HG03460 (cell line): ENCODE data around the gene TMEM269.

Experiments
- ATAC-seq: cut with Tn5 transposase; IDR thresholded peaks from one replicate; pipeline ENCODE4 v1.9.1; 2021; ENCODE audit not compliant: unreplicated experiment

Gene TMEM269

DNA sequence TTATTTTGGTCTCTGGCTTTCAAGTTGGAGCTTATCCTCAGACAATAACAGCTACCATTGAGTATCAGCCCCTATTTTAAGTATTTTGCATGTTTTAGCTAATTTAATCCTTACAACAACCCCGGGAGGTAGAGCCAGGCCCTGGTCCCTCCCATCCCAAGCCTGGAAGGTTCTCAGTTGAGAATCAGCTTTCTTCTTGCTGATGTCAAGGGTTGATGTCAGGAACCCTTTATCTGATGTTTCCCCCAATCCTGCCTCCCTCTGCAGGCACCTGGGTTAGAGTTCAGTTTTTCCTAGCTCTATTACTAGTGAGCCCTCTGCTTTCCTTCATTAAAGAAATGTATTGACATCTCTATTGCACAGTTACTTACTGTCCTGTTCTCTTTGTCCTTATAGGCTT lies 36.0 kb downstream of the TMEM269 start:
- ATAC-seq = no peak

DNA sequence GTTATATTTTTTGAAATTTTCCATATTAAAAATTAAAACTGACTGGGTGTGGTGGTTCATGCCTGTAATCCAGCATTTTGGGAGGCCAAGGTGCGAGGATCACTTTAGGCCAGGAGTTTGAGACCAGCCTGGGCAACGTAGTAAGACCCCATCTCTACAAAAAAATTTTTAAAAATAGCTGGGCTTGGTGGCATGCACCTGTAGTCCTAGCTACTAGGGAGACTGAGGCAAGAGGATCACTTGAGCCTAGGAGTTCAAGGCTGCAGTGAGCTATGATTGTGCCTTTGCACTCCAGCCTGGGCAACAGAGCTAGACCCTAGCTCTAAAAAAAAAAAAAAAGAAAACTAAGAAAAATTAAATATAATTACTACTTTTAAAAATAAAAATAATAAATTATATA lies 36.9 kb downstream of the TMEM269 start:
- no peak for ATAC-seq

DNA sequence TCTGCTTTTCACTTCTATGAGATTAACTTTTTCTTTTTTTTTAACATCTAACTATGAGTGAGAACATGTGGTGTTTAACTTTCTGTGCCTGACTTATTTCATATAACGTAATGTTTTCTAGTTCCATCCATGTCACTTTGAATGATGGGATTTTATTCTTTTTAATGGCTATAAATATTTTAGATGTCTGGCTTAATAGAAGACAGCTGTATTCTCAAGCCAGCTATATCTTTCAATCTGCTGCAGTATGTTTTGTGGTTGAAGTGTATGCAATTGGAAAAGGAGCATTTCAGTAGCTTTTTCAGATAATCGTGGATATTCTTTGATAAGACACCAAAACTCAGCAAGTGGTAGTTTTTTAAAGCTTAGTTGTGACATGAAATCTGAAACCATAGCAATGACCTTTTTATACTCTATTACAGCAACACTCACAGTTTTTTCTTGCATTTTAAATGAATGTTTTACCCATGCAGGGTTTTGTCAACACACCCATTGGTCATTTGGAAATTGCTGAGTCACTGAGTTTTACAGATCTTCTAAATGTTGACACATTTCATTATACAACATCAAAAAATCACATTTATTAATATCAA lies 38.1 kb downstream of the TMEM269 start:
- no peak for ATAC-seq

DNA sequence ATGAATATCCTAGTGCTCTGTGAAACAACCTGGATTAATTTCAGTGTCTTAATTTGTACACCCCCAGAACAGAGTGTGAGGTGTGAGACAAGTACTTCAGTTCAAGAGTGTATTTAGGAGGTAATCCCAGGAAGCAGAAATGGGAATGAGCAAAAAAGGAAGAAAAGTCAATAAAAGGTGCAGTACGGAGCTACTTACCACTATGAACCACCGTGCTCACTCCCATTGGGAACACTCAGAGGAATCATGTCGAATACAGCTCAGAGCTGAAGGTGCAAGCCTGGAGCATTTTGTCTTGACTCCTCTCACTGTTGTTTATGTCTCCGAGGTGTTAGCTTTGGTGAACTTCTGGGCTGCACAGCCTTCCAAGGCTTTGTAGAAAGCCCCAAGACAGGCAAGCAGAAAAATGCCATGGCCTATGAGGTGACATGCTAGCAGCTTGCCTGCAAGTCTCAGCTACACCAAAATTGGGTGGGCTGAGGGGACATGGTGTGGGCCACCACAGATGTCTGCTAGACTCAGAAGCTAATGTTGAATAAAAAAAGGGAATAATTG lies 39.8 kb downstream of the TMEM269 start:
- ATAC-seq = no peak

DNA sequence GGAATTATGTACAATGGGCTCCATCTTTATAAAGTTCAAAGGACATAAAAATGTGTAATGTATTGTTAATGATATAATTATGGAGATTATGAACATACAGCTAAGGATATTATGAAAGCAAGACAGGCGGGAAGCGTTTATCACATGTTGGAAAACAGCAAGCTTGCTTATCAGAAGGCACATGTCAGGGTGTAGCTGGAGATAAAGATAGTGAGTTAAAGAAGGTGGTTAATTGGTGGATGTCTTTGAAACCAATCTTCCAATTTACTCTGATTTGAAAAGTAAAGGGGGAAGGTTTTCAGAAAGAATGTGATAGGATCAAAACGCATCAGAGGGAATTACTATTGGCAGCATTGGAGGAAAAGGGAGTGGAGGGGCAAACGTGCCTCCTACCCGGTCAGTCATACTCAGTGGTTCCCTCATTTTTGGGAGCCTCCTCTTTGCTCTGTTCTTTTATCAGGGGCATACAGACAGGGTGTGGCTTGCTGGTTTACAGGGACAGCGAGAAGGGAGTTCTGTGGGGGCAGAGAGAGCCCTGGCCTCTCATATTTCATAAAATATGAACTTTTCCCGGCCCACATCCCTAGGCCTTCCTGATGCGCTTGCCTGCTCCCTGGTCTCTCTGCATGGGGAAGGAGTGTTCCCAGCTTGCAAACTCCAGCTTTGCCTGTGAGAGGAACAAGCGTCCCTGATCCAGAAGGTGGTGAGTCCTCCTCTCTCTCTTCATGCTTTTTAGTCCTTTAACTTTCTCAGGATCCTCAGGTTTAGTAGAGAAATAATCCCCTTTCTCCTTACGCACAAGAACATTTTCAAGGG lies 40.5 kb downstream of the TMEM269 start:
- ATAC-seq = no peak

DNA sequence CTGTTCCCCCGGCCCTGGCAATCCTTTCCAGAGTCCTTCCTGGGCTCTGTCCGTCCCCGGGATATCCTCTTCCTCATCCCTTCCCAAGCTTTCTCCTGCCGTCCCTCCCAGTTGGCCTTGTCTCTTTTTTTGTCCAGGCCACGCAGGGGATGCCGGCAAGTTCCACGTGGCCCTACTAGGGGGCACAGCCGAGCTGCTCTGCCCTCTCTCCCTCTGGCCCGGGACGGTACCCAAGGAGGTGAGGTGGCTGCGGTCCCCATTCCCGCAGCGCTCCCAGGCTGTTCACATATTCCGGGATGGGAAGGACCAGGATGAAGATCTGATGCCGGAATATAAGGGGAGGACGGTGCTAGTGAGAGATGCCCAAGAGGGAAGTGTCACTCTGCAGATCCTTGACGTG lies 45.8 kb downstream of the TMEM269 start:
- no peak for ATAC-seq

DNA sequence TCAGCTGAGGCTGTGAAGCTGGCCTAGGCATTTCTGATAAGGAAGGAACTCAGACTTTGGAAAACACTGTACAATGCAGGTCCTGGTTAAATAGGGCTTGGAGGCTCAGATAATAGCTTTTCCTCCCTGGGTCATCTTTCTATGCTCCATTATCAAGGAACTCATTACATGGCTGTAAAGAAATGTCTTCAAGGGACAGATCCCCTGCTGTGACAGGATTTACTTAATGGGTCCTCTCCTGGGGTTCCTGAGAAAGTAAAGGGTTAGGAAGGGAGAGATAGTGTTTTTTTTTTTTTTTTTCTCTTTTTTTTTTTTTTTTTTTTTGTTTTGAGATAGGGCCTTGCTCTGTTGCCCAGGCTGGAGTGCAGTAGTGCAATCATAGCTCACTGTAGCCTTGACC lies 46.5 kb downstream of the TMEM269 start:
- no peak for ATAC-seq

DNA sequence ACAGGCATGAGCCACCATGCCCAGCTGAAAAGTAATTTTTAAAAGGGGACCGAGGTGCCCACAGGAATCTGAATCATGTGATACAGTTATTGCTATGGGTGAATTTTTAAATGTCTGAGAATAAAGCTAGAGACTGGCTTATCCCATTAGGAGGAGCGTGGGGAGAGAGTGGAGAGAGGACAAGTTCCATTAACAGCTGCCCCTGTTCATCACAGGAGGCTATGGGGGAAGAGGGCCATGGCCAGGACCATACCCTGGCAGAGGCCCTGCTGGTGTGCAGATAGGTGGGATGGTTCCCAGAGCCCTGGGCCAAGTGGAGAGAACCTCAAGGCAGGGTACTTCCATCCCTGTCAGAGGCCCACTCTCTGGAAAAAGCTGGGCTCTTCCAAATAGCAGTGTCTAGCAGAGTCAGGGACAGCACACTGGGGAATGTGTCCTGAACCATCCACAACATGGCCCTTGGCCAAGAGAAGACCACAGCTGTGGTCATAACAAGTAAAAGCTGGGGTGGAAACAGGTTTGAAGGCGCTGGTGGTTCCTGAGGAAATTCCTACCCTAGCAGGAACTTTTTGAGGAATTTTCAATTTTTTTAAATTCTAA lies 48.0 kb downstream of the TMEM269 start:
- ATAC-seq = no peak

DNA sequence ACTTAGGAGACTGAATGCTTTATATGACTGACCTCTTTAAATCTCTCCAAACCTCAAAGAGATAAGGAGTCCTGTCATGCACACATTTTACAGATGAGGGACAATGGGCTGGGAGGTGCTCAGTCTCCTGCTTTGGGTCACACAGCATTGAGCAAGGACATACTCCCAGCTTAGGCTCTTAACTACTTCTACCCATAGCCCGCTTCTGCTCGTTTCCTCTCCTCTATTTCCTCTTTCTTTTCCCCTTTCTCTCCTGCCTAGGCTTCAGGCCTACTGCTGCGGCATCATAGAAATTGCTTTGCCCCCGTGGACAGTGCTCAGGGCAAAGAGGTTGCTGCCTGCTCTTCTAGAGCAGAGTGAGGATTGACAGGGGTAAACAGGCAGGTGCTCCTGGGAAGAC lies 49.2 kb downstream of the TMEM269 start:
- no peak for ATAC-seq

DNA sequence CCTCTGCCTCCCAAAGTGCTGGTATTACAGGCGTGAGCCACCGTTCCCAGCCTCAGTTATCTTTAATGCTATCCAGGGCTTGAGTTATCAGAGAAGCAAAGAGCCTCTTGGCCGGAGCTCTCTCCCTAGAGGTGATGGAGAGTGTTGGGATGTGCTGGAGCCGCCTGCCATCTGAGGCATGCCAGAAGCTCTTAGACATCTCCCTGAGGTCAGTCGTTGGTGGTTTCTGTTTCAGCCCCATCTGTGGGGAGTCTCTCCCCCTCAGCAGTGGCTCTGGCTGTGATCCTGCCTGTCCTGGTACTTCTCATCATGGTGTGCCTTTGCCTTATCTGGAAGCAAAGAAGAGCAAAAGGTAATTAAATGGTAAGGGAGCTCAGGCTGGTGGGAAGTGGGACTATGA lies 50.0 kb downstream of the TMEM269 start:
- no peak for ATAC-seq

DNA sequence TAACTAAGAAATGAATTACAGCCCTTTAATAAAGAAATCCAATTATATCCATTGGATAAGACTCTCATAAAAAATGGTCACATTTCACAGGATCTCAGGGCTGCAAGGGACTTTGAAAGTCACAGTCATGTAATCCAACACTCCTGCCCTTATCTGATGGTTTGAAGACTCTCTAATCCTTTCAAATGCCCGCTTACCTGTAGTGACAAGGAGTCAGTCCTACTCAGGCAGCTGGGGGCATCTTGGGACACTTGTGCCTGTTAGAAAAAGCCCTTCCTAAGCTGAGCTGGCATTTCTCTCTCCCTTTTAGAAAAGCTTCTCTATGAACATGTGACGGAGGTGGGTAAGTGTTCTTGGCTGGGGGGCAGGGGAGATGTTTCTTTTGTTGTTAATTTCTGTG lies 50.6 kb downstream of the TMEM269 start:
- ATAC-seq = no peak

DNA sequence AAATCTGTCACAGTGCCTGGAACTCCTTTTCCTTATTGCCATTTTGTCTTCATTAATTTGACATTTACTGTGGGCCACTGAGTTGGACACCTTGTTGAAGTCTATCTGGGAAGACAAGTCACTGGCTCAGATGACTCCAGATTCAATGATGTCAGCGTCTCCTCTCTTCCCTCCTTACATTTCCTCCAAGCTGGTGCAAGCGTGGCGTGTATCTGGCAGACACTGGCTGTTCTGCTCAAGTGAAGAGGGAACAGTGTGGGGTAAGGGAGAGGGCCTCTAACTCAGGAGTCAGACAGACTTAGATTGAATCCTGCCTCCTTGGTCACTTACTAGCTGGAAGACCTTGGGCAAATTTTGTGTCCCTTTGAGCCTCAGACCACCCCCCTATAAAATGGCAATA lies 52.9 kb downstream of the TMEM269 start:
- ATAC-seq = no peak

DNA sequence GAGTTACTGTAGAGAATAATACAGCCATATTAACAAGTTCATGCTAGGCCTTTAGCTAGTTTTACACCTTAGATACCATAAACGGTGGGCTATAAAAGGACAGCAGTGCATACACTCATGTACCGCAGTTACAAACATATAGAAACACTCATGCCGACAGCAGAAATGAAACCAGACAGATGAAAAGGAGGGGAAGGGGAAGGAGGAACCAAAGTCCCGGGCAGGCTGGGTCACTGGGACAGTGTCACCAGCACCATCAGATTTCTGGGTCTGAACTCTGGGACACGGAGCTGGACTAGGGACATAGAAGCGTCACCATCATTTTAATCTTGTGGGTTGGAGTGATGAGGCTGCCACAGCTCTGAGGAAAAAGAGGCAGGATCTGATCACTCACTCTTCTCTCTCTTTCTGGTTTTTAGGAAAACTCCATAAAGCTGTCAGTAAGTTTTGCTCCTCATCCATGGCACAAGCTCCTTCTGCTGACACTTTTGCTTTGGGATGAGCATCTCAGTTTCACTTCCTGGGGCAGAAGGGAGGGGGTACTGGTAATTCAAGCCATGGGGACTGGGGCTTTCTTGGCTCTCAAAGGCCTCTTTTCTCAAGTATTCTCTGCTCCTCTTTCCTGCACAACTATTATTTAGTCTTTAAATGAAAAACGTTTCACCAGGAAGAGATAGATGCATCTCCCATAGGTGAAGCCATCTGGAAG lies 53.8 kb downstream of the TMEM269 start:
- ATAC-seq = no peak

DNA sequence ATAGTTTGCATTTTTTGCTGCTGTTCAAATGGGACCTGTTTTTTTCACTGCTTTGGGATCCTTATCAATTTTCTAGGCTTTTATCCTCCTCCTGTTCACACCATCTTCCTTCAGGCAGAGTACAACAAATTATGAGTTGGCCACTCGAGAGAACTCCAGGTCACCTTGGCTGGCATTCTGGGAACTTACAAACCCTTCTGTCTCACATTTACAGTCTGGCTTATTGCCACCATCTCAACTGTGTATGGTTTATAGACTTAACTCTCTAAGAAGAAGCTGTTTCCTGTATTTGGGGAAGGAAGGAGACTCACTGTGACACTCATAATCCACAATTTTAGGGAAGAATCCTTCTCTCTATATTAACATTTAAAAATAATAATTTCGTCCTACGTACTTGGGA lies 56.2 kb downstream of the TMEM269 start:
- ATAC-seq = no peak

DNA sequence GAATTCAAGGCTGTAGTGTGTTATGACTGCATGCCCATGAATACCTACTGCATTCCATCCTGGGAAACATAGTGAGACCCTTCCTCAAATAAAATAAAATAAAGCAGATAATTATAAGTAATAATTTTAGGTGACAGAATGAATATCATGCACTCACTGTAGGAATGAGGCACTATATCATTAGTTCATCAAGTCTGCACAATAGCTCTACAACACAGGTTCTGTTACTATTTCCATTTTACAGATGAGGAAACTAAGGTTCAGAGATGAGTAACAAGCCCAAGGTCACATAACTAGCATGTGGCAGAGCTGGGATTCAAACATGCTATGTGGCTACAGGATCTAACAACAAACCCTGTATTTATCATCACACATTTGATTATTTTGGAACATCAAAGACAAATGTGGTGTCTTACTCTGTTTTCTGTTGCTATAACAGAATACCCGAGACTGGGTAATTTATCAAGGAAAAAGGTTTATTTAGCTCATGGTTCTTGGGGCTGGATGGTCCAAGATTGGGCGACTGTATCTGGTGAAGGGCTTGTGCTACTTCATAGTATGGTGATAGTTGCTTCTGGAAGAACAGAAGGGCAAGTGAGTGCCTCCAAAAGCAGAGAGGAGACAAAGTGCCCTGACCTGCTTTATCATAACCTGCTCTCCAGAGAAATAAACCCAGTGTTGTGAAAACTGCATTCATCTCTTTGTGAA lies 56.8 kb downstream of the TMEM269 start:
- no peak for ATAC-seq

DNA sequence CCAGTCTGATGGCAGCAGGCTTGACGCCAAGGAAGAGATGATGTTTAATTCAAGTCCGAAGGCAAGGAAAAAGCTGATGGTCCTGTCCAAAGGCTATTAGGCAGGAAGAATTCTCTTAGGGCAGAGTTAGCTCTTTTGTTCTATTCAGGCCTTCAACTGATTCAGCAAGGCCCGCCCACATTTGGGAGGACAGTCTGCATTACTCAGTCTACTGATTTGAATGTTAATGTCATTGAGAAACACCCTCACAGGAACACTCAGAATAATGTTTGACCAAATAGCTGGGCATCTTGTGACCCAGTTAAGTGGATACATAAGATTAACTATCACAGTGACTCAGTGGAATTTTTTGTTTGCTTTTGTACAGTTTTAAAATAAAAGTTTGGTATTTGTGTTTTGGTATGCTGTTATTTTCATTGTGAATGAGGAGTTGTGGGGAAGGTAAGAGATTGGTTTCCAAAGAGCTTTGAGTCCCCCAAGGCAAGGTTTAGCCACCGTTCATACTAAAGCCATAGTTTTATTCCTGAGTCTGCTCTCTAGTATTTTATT lies 59.9 kb downstream of the TMEM269 start:
- no peak for ATAC-seq

DNA sequence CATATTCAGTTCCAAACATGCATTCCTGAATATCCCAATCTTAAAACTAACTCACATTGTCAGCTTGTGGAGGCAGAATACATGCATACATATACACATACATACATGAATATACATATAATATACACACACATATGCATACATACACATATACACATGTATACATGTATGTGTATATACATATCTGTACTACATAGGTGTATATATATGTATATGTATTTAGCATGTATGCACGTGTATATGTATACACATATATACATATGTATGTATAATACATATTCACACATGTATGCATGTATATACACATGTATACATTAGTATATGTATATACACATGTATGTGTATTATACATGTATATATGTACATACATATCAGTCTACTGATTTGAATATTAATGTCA lies 60.4 kb downstream of the TMEM269 start:
- no peak for ATAC-seq

DNA sequence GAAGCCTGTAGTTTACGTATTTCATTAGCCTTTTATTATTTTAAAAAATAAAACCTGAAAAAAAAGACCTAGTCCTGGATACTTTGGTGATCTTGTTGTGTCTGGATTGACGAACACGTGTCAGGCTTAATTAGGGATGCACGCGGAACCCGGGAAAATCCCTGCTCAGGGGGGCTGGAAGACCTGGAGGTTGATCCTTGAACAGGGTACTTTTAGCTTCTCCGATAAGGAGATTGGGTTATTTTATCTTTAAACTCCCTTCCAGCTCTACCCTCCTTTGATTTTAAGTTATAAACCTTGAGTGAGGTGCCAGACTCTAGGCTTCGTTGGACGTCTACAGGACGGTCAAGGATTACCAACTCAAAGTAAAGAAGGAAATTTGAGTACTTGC lies 61.1 kb downstream of the TMEM269 start:
- ATAC-seq = peak; percentile 9

DNA sequence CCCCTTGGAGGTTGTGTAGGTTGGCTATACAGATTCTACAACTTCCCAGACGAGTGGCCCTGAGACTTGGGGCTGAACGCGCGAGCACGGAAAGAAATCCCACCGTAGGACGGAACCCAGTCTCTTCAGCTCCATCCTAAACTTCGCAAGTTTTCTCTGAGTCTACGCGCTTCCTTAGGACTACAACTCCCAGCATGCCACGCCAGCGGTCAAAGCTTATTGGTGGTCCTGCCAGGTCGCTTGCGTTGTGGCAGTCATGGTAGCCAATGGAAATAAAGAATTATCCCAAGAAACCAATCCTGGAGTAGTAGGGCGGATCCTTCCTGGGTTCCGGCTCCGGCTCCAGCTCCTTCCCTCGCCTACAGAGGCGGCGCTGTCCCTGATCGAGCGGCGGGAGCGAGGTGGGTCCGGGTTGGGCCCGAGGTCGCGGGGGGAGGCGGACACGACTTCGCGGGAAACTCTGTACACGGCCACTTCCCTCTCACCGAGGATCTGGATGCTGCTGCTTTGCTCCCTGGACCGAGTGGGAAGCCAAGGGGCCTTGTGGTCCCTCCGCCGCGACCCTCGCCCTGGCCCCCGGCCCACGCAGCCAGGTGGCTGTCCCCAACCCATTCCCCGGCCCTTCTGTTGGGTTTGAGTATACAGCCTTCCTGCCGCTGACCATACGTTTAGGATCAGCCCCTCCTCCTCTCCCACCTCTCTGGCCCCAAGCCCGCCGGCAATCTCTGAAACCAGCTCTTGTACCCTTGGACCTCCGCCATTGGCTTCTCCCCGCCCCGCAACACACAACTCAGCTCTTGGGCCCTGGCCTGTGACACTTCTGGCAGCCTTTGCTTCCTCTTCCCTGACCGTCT lies 61.7 kb downstream of the TMEM269 start, which contains the start of gene ZNF691:
TSS of gene ZNF691 (plus strand) at position 357 of the 854 bp plus-strand sequence. CDS start 3,046 bp downstream, outside the sequence.
- peak; percentile 83 for ATAC-seq
